Lower leg skin (tissue), 4 donors: ENCODE data around the gene FGF18. TPM values are rescaled to one million over a fixed set of nuclear protein-coding genes. Genes with fewer than 3 reads are reported as not detected.

ENCODE experiments used
- DNase-seq, 2 donors: peaks; one replicate each; pipeline ENCODE4 v3.0.0-alpha.2; 2019; ENCODE audit warnings: low spot score in 2 of 2
- H3K4me3 ChIP-seq: fragments of 200-600 bp; sonication (generic); 2 replicates; pipeline ENCODE4 v1.5.1; 2017; ENCODE audit warnings: mild to moderate bottlenecking, low read depth; ENCODE audit not compliant: poor library complexity, severe bottlenecking
- CTCF ChIP-seq, 3 donors: fragments of 450-650 bp; IDR thresholded peaks; one replicate each; pipeline ENCODE4 v1.5.1; 2016; ENCODE audit warnings: antibody characterized with exemption in 3 of 3, mild to moderate bottlenecking in 3 of 3, moderate library complexity in 2 of 3
- POLR2A ChIP-seq, 2 donors: fragments of 450-650 bp; IDR thresholded peaks; one replicate each; pipeline ENCODE4 v1.6.1; 2016 to 2017; ENCODE audit warnings: antibody characterized with exemption in 2 of 2, mild to moderate bottlenecking in 1 of 2, moderate library complexity in 1 of 2
- WGBS, 2 donors: methylation state at CpG; one replicate each; pipeline ENCODE4 v1.1.5; 2018; 5-methylcytosine and 5-hydroxymethylcytosine counted together
- intact Hi-C: fragments of 100-400 bp; cut with DNase I; formaldehyde crosslinking; loops from one replicate; pipeline ENCODE4 v1.15.0; 2023; ENCODE audit warnings: low total_unique reads
- total RNA-seq, 4 donors: library from RNA; depleted of rRNA; stranded (reverse); fragments of >200 nt; gene quantifications; one replicate each; pipeline ENCODE4 v1.1.0, GENCODE V29; 2016

The FGF18 gene
- total RNA-seq, 4 donors from 2014 or later: 0.27 to 2.5 TPM; not detected in 2

GRCh38 chr5:171488876-171489275, 69.4 kb downstream of the FGF18 start:
- no peak for DNase-seq
- intact Hi-C loops: no loop called here
- 82 to 88% methylated on average over 13 of the region's 13 CpGs for WGBS, 2 donors
- TF ChIP-seq POLR2A (IDR thresholded peaks at IDR 0.05): no peak
- no peak for TF ChIP-seq CTCF (IDR thresholded peaks at IDR 0.05)
- H3K4me3 ChIP-seq: no peak overlapping the region

- WGBS, 2 donors: 72 to 80% methylated on average over 10 of the region's 10 CpGs
- intact Hi-C loops: no loop called here
- H3K4me3 ChIP-seq: no peak overlapping the region
- no peak for DNase-seq
- TF ChIP-seq POLR2A (IDR thresholded peaks at IDR 0.05) (no peak), CTCF (IDR thresholded peaks at IDR 0.05) (no peak)
Measured at GRCh38 chr5:171492781-171493180, 73.3 kb downstream of the FGF18 start.

GRCh38 chr5:171493646-171494393, 74.4 kb downstream of the FGF18 start:
- WGBS, 2 donors: 82 to 86% methylated on average over 12 to 14 of the region's 14 CpGs

GRCh38 chr5:171494452-171495121, 75.1 kb downstream of the FGF18 start:
- intact Hi-C loops: no loop called here
- DNase-seq: peak; percentile 60 to 92
- WGBS, 2 donors: 12 to 14% methylated on average over 17 of the region's 17 CpGs
- TF ChIP-seq POLR2A (IDR thresholded peaks at IDR 0.05) (no peak), CTCF (IDR thresholded peaks at IDR 0.05) (no peak)
- no peak overlapping the region for H3K4me3 ChIP-seq

More at GRCh38 chr5:171493646-171494393, 74.4 kb downstream of the FGF18 start:
- intact Hi-C loops: no loop called here
- DNase-seq: no peak
- TF ChIP-seq CTCF (IDR thresholded peaks at IDR 0.05): no peak
- no peak for TF ChIP-seq POLR2A (IDR thresholded peaks at IDR 0.05)
- no peak overlapping the region for H3K4me3 ChIP-seq

- intact Hi-C loops: no loop called here
- no peak for DNase-seq
- 40 to 45% methylated on average over 5 of the region's 5 CpGs for WGBS, 2 donors
- H3K4me3 ChIP-seq: no peak overlapping the region
- TF ChIP-seq POLR2A (IDR thresholded peaks at IDR 0.05): no peak
- no peak for TF ChIP-seq CTCF (IDR thresholded peaks at IDR 0.05)
Measured at GRCh38 chr5:171495122-171495700, 75.8 kb downstream of the FGF18 start.
